Stimulated activated CD4-positive, alpha-beta T cell treated with anti-CD3 and anti-CD28 coated beads, Interleukin-1b, Interleukin-23, amount 100 ng/mL, for 4 hours (primary cell): ENCODE measurements around the gene MRAS.

ENCODE experiments used
- DNase-seq, 2 donors: peaks; one replicate each; pipeline ENCODE4 v3.0.0-alpha.2; 2020; ENCODE audit warnings: low read depth in 2 of 2

MRAS gene

DNA sequence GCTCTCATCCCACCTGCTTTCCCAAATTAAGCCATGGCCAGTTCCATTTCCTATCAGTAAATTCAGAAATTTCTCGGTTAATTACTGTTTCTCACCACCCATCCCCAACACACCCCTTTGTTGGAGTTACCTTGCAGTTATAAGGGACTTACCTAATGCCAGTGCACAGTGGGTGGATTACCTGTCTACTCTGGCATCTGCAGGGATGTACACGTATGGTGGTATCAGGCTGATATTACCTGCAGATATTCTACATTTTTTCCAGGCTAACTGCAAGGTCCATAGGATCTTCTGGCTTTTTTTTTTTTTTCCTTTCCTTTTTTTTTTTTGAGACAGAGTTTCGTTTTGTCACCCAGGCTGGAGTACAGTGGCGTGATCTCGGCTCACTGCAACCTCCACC lies 7.9 kb upstream of the MRAS start:
- DNase-seq: no peak

DNA sequence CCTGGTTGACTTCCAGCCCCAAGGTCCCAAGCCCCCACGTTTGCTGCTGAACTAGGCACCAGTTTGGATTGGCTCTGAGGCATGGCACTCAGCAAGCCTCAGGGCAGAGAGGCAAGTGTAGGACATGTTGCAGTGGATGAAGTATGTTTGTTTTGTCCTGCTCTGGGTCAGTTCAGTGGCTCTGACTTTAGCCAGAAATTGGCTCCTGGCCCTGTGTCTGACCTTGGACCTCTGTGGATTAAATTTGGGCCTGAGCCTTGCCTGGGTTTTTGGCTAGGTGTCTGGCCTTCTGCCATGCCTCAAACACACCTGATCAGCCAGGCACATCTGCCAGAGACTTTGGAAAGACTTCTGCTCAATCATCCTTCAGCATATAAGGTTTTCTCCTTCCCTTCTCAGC lies 3.6 kb upstream of the MRAS start:
- DNase-seq: no peak

DNA sequence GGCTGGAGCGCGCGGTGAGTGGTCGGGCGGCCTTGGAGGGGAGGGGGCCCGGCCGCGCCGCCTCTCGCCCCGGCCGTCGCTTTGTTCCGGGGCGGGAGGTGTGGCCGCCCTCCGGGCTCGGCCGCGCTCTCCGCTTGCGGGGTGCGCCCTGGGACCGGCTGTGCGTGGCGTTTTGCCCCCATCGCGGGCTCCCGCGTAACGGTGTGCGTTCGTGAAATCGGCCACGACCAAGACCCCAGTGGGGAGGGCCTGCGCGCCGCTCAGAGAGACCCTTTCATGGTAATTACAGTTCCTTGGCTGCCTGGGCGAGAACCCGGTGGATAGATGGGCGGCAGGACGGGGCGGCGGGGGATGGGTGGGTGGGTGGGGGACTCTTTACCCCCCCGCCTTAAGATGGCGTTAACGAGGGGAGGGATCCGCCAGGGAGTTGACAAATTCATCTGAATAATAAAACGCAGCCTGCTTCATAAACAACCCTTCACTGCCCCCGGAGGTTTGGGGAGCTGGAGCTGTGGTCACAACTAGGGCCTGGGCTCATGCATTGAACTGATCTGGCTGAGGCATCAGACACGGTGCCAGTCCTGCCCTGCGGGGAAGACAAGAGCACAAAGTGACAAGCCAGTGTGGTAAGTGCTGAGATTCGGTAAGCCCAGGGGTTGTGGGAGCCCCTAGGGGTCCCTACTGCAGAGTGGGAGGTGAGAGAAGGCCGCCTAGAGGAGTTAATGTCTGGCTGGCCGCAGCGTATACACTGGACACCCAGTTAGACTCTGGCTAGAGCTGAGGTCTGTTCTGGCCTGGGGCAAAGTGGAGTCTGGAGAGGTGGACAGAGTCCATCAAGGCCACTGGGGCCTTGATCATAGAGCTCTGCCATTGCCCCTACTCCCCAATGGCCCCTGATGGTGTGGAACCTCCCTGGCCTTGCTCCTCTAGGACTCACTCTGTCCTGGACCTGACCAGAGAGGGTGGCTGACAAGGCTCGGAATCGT lies 668 bp downstream of the MRAS start:
- no peak for DNase-seq

DNA sequence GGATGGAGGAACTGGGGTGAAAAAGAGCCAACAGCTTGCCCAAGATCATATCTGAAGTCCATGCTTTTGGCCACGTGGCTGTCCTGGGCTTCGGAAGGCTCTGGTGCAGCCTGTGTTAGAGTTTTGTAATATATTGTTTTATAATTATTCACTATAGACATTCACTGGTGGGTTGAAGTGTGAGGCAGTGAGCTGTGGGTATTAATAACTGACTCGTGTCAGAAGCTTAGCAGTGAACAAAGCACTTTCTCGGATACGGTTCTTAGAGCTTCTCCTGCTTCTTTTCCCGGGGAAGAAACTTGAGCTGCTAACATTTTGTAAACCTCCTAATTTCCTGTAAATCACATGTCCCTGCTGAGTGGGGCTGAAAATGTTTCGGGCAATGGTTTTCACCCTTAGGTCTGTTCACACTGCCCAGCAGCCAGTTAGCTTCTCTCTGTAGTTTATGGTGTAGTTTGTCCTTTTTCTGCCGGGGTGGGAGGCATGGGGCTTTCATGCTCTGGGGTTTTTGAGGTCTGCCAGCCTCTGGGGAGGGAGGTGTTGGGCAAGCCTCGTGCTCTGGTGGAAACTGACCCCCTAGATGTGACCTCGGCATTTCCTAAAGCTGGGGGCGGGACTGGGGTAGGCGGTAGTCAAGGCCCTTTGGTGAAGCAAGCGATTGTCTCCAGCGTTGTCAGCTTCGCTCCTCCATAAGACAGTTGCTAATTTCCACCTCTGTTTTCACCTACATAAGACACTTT lies 1.7 kb downstream of the MRAS start:
- DNase-seq: no peak

DNA sequence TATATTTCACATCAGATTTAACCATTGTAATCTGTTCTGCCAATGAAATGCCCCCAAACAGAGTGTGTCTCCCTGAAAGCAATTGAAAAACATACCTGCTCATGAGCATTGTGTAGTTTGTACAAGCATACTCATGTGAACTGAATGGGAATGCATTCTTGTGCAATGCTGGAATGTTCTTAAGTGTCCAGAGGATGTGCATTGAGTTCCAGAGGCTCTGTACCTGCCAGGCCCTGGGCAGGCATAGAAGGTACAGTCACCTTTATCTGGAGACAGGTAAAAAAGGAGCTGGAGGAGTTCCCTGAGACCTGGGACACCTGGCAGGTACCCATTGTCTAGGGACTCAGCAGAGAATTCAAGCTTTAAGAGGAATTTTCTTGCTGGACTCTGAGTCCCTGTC lies 2.8 kb downstream of the MRAS start:
- DNase-seq: no peak

DNA sequence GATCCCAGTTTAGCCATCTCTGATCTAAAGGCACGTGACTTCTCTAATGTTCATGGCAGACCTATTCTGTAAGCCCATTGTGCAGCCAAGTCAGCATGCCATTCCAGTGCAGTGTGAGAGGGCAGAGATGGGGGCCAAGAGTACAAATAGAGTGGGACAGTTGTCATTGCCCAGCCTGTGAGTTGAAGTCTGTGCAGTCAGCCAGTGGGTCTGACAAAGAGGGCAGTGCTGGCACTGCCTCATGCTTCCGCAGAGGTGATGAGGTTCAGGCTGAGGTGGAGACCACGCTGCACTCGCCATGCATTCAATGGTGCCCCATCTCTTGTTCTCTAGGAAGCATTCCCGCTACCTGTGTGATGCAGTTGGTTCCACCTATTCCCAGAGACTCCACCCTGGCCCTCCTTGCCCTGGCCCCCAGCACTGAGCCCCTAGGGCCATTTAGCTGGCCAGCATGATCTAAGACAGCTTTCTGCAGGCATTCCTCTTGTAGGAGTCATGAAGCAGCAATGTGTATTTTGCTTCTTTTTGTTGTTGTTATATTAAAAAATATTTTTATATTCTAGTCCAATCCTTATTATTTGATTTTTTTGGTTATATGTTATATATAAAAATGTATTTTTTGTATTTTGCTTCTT lies 3.7 kb downstream of the MRAS start:
- no peak for DNase-seq

DNA sequence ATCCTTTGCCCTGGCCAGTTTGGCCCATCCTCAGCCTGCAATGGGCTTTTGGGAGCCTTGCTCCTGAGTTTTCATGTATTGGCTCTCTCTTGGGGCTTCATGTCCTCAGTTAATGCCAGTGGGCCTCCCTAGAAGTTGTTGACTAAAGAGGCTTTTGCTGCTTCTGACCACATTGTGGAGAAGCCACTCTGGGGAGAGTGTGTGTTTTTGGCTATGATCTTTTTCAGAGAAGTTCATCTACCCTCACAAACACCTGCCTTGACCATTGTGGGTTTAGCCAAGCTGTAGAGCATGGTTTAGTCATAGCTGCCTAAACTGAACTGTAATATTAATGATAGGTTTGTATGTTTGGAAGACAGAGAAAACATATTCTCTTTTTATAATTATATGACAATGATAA lies 6.0 kb downstream of the MRAS start:
- no peak for DNase-seq

DNA sequence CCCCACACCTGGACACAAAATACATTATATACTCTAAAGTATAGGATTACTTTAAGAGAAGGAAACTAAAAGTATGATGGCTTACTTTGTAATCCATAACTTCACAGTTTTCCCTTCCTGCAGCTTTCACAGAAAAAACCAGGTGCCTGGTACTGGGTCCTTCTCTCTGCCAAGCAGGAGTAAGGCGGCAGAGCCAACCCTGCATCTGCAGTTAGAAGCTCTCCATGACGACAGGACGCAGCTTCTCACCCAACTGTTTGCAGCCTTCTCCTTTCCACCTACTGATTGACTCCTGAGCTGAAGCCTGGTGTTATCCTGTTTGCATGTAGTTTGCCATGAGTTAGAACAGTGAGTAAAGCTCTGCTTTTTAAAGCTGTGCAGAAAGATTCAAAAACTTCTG lies 6.7 kb downstream of the MRAS start:
- no peak for DNase-seq

DNA sequence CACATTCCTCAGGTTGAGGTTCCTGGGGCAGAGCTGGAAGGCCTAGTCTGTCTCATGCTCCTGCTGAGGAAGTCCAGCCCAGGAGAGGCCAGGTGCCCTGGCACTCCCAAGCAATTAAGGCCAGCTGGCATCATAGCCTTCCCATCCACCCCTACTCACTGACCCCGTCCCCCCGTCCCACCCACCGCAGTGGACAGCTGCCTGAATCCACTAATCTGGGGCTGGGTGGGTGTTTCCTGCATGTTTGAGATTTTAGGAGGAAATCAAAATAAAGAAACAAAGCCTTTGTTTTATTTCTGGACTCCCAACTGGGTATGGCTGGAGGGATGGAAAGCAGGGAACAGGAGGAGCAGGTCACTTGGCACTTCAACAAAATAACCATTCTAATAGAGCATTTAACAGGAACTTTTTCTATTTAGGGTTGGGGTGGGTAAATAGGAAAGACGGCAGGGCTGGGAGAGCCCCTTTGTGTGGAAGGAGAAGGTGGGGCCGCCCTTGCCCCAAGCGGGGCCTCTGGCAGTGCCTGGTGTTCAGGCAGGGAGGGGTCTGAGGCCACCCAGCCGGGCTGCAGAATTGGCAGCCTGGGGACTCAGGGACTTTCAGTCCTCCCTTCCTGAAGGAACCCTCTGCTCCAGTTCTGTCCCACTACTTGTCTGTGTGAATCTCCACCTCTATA lies 8.5 kb downstream of the MRAS start:
- DNase-seq: no peak

DNA sequence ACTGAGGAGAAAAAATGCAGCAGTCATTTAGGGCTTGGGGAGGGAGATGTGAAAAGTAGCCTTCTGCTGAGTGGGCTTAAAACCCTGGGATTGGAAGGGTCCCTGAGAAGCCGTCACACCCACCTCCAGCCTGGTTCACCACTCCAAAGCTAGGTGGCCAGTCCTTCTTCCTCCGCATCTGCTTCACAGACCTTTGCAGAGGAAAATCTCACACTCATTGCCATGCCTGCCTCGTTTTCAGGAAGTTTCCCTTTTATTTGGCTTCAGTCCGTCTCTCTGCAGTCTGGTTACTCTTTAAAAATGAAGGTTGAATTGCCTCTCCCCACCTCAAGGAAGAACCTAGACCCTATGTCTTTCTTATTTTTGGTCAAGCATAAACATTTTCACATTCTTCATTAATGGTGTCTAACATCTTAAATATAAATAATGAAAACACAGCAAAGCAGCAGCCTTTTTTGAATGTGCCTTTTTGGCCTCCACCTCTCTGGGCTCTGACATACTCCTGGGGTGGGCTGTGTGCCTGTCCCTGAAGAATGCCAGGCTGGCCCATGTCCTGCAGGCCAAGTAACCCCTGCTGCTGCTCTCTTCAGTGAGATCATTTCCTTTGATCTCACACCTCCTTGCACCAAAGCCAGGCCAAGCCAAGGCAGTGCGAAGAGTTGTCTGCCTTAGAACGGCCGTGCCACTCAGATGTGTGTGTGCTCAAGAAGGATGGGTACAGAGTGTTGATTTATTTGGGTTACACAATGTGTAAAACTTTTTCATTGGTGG lies 11.0 kb downstream of the MRAS start:
- DNase-seq: no peak

DNA sequence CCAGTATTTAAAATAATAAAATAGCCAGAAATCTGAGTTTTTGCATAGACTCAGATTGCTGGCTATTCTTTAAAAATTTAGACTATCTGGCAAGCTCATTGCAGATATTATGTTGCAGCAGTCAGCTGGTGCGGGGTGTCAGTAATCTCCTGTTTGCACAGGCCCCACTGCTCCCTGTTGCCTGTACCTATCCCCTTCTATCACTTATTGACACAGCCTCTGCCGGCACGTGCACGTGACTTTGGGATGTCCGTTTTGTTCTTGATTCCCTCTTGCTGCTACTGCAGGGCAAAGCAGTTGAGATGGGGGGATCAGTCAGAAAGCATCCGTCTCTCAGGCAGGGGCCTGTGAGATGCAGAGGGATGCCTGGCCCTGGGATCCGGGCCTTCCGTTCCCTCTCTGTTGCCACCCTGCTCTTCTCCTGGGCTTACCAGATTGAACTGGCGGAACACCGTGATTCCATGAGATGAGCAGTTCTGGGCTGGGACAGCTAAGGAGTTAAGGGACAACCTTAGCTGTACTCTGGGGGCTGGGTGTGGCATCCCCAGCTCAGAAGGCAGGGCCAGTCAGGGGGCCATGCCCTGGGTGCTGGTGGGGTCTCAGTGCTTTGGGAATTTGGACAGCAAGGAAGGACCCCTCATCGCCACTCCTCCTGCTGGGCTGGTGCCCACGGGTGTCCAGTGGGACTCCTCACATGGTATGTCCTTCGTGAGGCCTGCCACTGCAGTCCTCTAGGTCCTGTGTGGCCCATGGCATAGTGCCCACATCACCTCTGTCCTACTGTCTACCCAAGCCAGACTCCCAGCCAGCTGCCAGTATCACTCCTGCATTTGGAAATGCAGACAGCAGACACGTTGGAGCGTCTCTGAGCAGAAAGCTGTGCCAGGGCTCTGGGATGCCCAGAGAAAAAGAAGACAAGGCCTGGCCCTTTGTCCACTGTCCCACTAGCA lies 11.8 kb downstream of the MRAS start:
- DNase-seq: no peak

DNA sequence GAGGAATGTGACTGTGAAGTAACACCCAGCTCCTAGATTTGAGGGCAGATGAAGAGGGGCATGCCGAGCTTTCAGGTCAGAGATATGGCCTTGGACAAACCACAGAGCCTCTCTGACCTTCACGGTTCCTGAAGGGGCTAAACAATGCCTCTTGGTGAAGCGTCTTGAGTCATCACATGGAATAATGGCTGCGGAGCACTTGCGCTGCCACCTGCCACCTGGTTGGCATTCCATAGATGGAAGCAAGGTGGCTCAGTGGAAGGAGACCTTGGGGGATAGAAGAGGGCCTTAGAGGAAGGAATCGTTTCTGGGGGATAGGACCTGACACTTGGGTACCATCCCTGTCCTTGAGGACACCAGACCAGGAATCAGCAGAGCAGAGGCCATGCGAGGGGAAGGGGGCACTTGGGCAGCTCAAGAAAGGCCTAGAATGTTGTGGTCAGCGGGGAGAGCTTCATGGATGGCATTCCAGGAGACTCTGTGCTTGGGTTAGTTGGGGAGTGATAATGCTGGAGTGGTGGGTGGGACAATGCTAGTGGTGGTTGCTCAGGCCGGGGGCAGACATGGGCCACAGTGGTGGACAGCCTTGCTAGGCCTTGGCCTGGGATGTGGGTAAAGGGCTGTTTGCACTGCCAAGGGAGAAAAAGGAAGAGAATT lies 12.6 kb downstream of the MRAS start:
- no peak for DNase-seq

DNA sequence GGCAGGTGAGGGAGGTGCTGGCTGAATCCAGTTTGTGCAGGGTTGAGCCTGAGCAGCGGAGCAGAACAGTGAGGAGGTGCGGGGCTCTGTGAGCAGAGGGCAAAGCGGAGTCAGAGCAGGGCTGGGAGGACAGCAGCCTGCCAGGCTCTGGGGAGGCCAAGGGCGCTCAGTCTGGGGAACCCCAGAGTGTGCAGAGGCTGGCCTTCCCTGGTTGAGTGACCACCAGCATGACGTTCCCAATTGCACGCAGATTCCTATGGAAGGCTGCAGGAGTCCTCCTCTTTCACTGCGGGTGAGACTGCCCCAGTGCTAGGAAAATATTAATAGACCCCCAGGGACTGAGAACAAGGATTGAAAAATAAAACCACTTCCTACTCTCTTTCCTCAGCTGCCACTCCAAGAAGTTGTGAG lies 13.2 kb downstream of the MRAS start:
- no peak for DNase-seq

DNA sequence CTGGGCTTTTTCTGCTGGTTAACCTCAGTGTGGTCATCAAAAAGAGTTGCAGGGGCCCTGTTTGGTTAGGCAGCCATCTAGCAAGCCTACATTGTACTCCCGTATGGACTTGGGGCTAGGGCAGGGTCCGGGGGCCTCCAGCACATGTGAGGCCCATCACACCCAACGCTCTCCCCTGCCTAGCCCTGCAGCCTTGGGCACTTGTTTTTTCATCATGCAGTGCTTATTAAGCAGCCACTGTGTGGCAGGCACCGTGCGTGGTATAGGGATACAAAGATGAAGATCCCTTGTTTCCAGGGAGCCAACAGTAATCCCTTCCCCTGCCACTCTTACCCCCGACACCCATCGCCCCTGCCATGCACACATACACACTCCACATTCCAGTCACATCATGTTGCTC lies 14.2 kb downstream of the MRAS start:
- DNase-seq: no peak

DNA sequence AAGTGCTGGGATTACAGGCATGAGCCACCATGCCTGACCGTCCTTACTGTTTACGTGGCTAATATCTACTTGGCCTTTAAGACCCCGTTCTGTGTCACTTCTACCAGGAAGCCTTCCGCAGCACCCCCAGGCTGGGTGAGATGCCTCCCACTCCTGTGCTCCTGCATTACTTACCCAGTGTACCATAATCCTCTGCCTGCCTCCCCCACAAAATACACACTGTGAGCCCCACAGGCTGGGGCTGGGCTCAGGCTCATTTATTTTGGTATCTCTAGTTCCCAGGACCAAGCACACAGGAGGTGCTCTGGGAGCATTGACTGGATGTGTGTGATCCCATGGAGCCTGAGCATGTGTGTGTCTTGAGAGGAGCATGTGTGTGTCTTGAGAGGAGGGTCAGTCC lies 14.9 kb downstream of the MRAS start:
- no peak for DNase-seq

DNA sequence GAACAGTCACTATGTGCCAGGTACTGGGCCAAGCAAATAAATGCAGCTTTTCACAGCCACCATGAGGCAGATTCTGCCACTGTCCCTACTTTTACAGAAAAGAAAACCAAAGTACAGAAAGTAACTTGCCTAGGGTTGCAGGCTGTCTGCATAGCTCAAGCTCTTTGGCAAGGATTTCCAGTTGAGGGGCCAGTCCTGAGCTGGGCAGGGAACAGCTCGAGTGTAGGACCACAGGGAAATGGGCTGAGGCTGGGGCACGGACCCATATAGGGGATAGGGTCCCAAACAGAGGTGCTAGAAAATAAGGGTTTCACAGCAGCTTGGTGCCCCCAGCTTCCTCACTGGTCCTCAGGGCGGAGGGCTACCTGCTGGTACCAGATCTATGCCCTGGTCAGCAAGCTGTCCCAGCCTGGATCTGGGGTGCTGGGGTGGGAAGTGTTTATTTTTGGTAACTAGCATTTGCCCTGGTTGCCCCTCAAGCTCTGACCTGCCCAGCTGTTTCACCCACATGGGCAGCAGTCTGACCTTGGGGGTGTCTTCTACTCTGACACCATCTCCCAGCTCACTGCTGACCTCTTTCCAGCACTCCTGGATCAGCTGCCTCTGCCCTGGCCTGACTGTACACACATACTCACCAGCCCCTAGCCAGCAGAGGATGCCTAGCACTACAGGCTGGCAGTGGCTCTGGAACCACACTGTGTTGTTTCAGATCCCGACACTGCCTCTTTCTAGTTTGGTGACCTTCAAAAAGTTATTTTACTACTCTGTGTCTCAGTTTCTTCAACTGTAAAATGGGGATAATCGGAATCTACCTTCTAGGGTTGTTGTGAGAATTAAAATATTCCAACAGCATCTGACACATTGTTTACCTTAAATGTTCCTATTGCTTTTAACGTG lies 16.2 kb downstream of the MRAS start:
- no peak for DNase-seq

DNA sequence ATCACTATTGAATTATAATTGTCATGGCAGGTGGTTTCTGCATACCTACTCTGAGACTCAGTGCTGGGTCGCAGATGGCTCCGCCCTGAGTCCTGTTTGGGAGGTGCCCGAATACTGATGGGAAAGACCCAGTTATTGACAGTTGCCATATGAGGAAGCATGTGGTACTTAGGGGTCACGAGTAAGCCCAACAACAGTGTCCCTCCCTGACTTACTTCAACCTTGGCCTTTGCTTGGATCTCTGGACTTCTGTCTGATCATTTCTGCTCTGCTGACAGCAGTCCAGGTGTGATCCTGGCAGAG lies 16.8 kb downstream of the MRAS start:
- no peak for DNase-seq

DNA sequence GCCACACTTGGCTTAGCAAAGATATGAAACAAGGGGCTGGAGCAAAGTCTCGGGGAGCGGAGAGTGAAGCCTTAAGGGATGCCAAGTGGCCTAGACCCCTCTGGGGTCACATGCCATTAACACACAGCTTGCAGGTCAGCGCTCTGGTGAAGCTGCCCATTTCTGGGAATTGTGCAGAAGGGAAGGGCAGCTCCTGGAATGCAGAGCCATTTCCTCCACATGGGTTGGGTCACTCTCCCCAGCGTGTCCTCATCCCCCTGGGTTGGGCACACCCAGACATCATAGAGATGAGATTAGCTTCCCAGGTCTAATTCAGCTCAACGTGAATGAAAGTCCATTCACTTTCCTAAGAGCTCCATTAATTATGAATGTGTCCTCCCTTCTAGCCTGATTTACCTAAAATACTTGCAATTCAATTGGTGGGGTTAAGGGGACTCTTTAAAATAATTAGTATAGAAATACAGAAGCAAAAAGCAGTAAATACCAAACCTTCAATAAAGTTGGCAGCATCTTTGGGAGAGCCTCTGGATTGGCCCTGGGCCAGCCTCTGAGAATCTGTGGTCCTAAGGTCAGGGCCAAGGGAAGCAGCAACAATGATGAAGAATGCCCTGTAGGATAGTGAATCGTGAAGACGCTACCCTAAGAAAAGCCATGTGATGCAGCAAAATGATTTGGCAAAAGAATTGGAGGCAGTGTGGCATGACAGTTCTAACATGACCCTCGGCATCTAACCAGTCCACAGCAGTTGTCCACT lies 17.8 kb downstream of the MRAS start:
- DNase-seq: no peak
